ENCODE data around the gene FAM184A. TPM values are rescaled to one million over a fixed set of nuclear protein-coding genes. Genes with fewer than 3 reads are reported as not detected.
A peak's percentile ranks its signal among the peaks of the same experiment; 100 is the strongest.

FAM184A gene
- total and polyA plus RNA-seq, 9 of the 15 experiments (the other 6 are each of a cell fraction or from before 2014, with no cell fraction given): 6.4 to 18.7 (median 13.1) TPM

- no peak overlapping the region; the same call in 2 of the 3 replicates for H3K27ac ChIP-seq (ENCODE audit: extremely low read depth, low read depth, low read length)
- H3K36me3 ChIP-seq (ENCODE audit: control insufficient read depth, insufficient read depth, low read length): peaks cover 48% of the 10 kb centered on the region
- H3K9ac ChIP-seq (ENCODE audit: insufficient read depth in 1 of 2, low read depth in 2 of 2, low read length in 2 of 2): peak overlapping the region in 1 of 2 experiments; percentile 47; a peak in 1 of 4 replicates
- no TSS peak for BruUV-seq (replicated peaks)
- no peak overlapping the region for H2AFZ ChIP-seq (ENCODE audit: low read depth, low read length)
- H3K79me2 ChIP-seq (ENCODE audit: control insufficient read depth, insufficient read depth, low read length): peaks cover 49% of the 10 kb centered on the region
- H3K4me3 ChIP-seq: no peak overlapping the region
- intact Hi-C loops (cut with micrococcal nuclease): loop anchor here (10.0 kb wide), 1 partner anchor 792 kb away; no protein-coding TSS in a partner anchor
- H3K4me1 ChIP-seq (replicated peaks in 1 of 2; ENCODE audit: control insufficient read depth in 2 of 2, insufficient read depth in 2 of 2, low read length in 2 of 2): peaks cover 8 to 14% of the 10 kb centered on the region in 2 experiments; a peak in 4 of 5 replicates
- no peaks in the 10 kb centered on the region for H3K9me1 ChIP-seq (ENCODE audit: control insufficient read depth, insufficient read depth, low read length)
- FAIRE-seq: no peak
- TF ChIP-seq, protein P1, sequence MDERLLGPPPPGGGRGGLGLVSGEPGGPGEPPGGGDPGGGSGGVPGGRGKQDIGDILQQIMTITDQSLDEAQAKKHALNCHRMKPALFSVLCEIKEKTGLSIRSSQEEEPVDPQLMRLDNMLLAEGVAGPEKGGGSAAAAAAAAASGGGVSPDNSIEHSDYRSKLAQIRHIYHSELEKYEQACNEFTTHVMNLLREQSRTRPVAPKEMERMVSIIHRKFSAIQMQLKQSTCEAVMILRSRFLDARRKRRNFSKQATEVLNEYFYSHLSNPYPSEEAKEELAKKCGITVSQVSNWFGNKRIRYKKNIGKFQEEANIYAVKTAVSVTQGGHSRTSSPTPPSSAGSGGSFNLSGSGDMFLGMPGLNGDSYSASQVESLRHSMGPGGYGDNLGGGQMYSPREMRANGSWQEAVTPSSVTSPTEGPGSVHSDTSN (CRISPR knock-in tag; IDR thresholded peaks at IDR 0.05; ENCODE audit: low read depth): no peak
- TF ChIP-seq, protein P1 (tag; conservative IDR thresholded peaks at IDR 0.05; ENCODE audit: low read depth): peak; percentile 96
- TF ChIP-seq PKNOX1 (IDR thresholded peaks at IDR 0.05) (peak; percentile 85), SMAD3 (CRISPR knock-in tag; conservative IDR thresholded peaks at IDR 0.05) (no peak), MEIS2 (IDR thresholded peaks at IDR 0.05; ENCODE audit: partially characterized antibody) (peak; percentile 94), PHB2 (IDR thresholded peaks at IDR 0.05; ENCODE audit: low read depth) (no peak)
- H3K9me3 ChIP-seq (replicated peaks; ENCODE audit: control insufficient read depth, insufficient read depth, low read depth, low read length): peaks cover 9% of the 10 kb centered on the region
- WGBS (ENCODE audit: insufficient coverage, low coverage, missing lambda C conversion rate): 73% methylated on average over 2 of the region's 2 CpGs
- no peaks in the 10 kb centered on the region for H3K27me3 ChIP-seq (ENCODE audit: control insufficient read depth in 2 of 2, insufficient read depth in 2 of 2, low read length in 2 of 2)
- CTCF ChIA-PET (ENCODE audit: low intra/inter-chr PET ratio): no interaction called here
- DNase-seq (ENCODE audit: extremely low read depth in 1 of 4, low spot score in 3 of 4): no peak
- no peak overlapping the region for H3K4me2 ChIP-seq (ENCODE audit: insufficient read depth, low read length)
- no peak for ATAC-seq
- H4K20me1 ChIP-seq (replicated peaks; ENCODE audit: control insufficient read depth, insufficient read depth, low read length): no peaks in the 10 kb centered on the region
- in situ Hi-C loops (cut with MboI): no loop called here
- POLR2A ChIA-PET: no interaction called here
These were observed 146.0 kb downstream of the FAM184A start for GRCh38 chr6:118932421-118932820.

Measured in K562 (cell line).